Esophagus muscularis mucosa (tissue), 4 donors: Measurements from ENCODE around the gene PTH. TPM values are rescaled to one million over a fixed set of nuclear protein-coding genes. Genes with fewer than 3 reads are reported as not detected.
A peak's percentile ranks its signal among the peaks of the same experiment; 100 is the strongest.

Experiments
- DNase-seq: peaks from one replicate; pipeline ENCODE4 v3.0.0-alpha.2; 2017; ENCODE audit errors: extremely low spot score
- H3K27ac ChIP-seq, 4 donors: fragments of 200-600 bp; sonication (generic); replicated peaks in 1 of 4; 1 replicate in 3 of 4; 2 replicates in 1 of 4; pipeline ENCODE4 v1.5.1; 2016 to 2019; ENCODE audit warnings: mild to moderate bottlenecking in 1 of 4
- H3K27me3 ChIP-seq, 4 donors: fragments of 200-600 bp; sonication (generic); one replicate each; pipeline versions ENCODE4 v1.5.1 to v1.6.0; 2016 to 2019
- H3K36me3 ChIP-seq, 4 donors: fragments of 200-600 bp; sonication (generic); one replicate each; pipeline ENCODE4 v1.5.1; 2016 to 2019
- H3K4me1 ChIP-seq, 4 donors: fragments of 200-600 bp; sonication (generic); one replicate each; pipeline ENCODE4 v1.5.1; 2016 to 2019
- H3K4me3 ChIP-seq, 4 donors: fragments of 200-600 bp; sonication (generic); 1 replicate in 2 of 4; 2 replicates in 2 of 4; pipeline ENCODE4 v1.5.1; 2016 to 2019; ENCODE audit warnings: mild to moderate bottlenecking in 4 of 4, moderate library complexity in 1 of 4
- H3K9me3 ChIP-seq, 4 donors: fragments of 200-600 bp; sonication (generic); 1 replicate in 3 of 4; 2 replicates in 1 of 4; pipeline ENCODE4 v1.5.1; 2016 to 2019
- EP300 ChIP-seq: sonication (generic); formaldehyde crosslinking; IDR thresholded peaks from one replicate; pipeline ENCODE4 v1.6.1; 2017; ENCODE audit warnings: antibody characterized with exemption
- POLR2A ChIP-seq: fragments of 450-650 bp; IDR thresholded peaks from one replicate; pipeline ENCODE4 v1.6.1; 2017; ENCODE audit warnings: antibody characterized with exemption, moderate library complexity, mild to moderate bottlenecking, low read depth
- POLR2AphosphoS5 ChIP-seq, 2 donors: sonication (generic); formaldehyde crosslinking; IDR thresholded peaks; one replicate each; pipeline ENCODE4 v1.6.1; 2017; ENCODE audit warnings: antibody characterized with exemption in 2 of 2
- WGBS: methylation state at CpG from one replicate; pipeline ENCODE4 v1.1.5; 2018; 5-methylcytosine and 5-hydroxymethylcytosine counted together
- intact Hi-C: fragments of 100-400 bp; cut with DNase I; formaldehyde crosslinking; loops from one replicate; pipeline ENCODE4 v1.15.1; 2023
- total RNA-seq, 4 donors: library from RNA; depleted of rRNA; stranded (reverse); fragments of >200 nt; gene quantifications; one replicate each; pipeline versions ENCODE4 v1.1.0 to v1.2.1, GENCODE V29; 2016
- TF ChIP-seq, protein P1 (sequence below), 3 experiments: fragments of 200-600 bp in 2 of 3; fragments of 450-650 bp in 1 of 3; sonication (generic) in 2 of 3; IDR thresholded peaks; one replicate each; pipeline ENCODE4 v1.5.1; 2017 to 2019; ENCODE audit warnings: antibody characterized with exemption in 3 of 3, mild to moderate bottlenecking in 2 of 3, moderate library complexity in 1 of 3

The PTH gene
- total RNA-seq, 4 donors from 2014 or later, result not detected

GRCh38 chr11:13465909-13466371, 29.9 kb downstream of the PTH start:
- Histone ChIP-seq H3K9me3 (no peaks in the 10 kb centered on the region), H3K4me3 (no peak overlapping the region), H3K27ac (no peak overlapping the region), H3K36me3 (no peaks in the 10 kb centered on the region), H3K27me3 (peaks cover 0 to 6% (median 0%) of the 10 kb centered on the region in 4 donors), H3K4me1 (peaks cover 18 to 29% (median 21%) of the 10 kb centered on the region in 4 donors)
- 9% methylated on average over 6 of the region's 6 CpGs for WGBS
- intact Hi-C loops, result loop anchor here (5.0 kb wide), 1 partner anchor 259 kb away; no protein-coding TSS in a partner anchor
- TF ChIP-seq, protein P1, sequence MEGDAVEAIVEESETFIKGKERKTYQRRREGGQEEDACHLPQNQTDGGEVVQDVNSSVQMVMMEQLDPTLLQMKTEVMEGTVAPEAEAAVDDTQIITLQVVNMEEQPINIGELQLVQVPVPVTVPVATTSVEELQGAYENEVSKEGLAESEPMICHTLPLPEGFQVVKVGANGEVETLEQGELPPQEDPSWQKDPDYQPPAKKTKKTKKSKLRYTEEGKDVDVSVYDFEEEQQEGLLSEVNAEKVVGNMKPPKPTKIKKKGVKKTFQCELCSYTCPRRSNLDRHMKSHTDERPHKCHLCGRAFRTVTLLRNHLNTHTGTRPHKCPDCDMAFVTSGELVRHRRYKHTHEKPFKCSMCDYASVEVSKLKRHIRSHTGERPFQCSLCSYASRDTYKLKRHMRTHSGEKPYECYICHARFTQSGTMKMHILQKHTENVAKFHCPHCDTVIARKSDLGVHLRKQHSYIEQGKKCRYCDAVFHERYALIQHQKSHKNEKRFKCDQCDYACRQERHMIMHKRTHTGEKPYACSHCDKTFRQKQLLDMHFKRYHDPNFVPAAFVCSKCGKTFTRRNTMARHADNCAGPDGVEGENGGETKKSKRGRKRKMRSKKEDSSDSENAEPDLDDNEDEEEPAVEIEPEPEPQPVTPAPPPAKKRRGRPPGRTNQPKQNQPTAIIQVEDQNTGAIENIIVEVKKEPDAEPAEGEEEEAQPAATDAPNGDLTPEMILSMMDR (IDR thresholded peaks at IDR 0.05), result peak; percentile 53 to 67 (median 57)
- no peak for TF ChIP-seq POLR2A
- no peak for DNase-seq

DNA sequence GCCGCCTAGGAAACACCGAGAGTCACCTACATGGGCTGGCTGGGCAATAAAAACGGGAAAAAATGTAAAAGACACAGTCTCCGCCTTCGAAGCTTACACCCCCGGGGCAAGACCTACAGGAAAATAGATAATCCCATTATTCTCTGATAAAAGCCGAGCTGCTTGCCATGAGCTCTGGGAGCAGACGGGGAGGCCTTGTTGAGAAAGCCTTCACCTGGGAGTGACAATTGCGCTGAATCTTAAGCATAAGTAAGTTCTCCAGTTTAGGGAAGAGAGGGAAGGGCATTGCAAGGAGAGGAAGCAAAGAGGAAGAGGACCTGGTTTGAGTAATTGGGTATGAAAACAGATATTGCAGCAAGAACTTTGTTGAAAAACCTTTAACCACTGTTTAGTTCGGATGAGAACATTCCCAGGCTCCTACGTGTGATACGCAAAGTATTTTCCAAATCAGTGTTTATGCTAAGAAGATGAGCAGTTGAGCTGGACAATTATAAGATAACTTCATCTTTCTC, 32.0 kb downstream of the PTH start:
- no peaks in the 10 kb centered on the region for H3K9me3 ChIP-seq
- intact Hi-C loops, result loop anchor here (5.0 kb wide), 1 partner anchor 77 kb away; no protein-coding TSS in a partner anchor
- H3K27ac ChIP-seq, result peak overlapping the region; percentile 88 to 91 (median 90)
- no peaks in the 10 kb centered on the region for H3K36me3 ChIP-seq
- H3K4me3 ChIP-seq, result peak overlapping the region; percentile 76 to 89 (median 80)
- no peaks in the 10 kb centered on the region for H3K27me3 ChIP-seq
- 33% methylated on average over 12 of the region's 12 CpGs for WGBS
- peaks cover 18 to 29% (median 23%) of the 10 kb centered on the region in 4 donors for H3K4me1 ChIP-seq
- TF ChIP-seq POLR2A, result no peak
- no peak for TF ChIP-seq EP300
- no peak for TF ChIP-seq POLR2AphosphoS5 (IDR thresholded peaks at IDR 0.05)
- TF ChIP-seq, protein P1 (IDR thresholded peaks at IDR 0.05), result no peak
- DNase-seq, result no peak

DNA sequence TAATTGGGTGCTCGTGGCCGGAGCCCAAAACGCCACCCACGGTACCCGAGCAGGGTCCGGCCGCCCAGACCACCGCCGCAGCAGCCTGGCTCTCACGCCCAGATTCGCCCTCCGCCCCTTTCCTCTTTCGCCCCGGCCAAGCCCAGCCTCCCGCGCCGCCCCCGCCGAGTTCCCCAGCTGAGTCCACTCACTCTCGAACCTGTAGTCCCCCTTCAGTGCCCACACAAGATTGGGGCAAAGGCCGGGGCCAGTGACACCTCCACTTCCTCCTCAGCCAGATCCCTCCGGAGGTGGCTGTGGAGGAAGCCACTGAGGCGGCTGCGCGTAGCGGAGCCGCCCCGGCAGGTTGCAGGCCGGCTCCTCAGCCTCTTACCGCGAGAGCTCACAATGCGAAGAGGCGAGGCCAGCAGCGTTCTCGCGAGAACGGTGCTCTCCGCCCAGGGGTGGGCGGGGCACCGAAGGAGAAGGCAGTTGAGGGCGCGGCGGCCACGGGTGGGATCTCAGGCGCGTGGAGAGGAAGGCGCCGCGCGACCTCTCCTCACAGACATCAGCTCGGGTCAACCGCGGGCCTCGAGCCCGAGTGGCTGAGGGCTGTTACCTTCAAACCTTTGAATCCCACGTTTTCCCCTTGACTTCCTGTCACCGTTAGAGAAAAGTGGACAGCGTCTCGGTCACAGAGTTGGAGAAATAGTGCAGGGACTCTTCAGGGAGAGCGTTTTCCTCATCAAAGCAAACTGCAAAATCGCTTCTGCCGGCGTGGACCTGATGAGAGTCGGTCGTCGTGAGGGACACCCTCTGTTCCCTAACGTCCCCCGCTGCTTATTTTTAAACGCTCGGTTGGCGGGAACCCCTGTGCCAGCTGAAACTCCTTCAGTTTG, 32.7 kb downstream of the PTH start, which contains the start of gene BTBD10:
TSS of gene BTBD10 (minus strand) at position 322 of the 878 bp plus-strand sequence. CDS start 18,098 bp downstream, outside the sequence.
- peak within 1 kb of the TSS; percentile 88 to 91 (median 90) for H3K27ac ChIP-seq
- intact Hi-C loops, result loop anchor here (5.0 kb wide), 1 partner anchor 76 kb away; no protein-coding TSS in a partner anchor
- H3K4me3 ChIP-seq, result peak within 1 kb of the TSS; percentile 76 to 89 (median 80)
- no peaks in the 10 kb centered on the region for H3K9me3 ChIP-seq
- under 1% methylated on average over 32 of the region's 71 CpGs for WGBS
- H3K4me1 ChIP-seq, result peaks cover 18 to 29% (median 23%) of the 10 kb centered on the region in 4 donors
- TF ChIP-seq POLR2A (peak; percentile 66), POLR2AphosphoS5 (IDR thresholded peaks at IDR 0.05) (peak; percentile 86 to 93)
- TF ChIP-seq, protein P1 (IDR thresholded peaks at IDR 0.05), result no peak
- H3K36me3 ChIP-seq, result no peaks in the 10 kb centered on the region
- peak; percentile 96 for DNase-seq
- H3K27me3 ChIP-seq, result no peaks in the 10 kb centered on the region

- 2% methylated on average over 18 of the region's 18 CpGs for WGBS
These were observed 33.4 kb downstream of the PTH start for GRCh38 chr11:13462311-13462900.

More at GRCh38 chr11:13462311-13462900, 33.4 kb downstream of the PTH start:
- H3K4me1 ChIP-seq, result peaks cover 18 to 29% (median 23%) of the 10 kb centered on the region in 4 donors
- no peaks in the 10 kb centered on the region for H3K9me3 ChIP-seq
- TF ChIP-seq POLR2AphosphoS5 (IDR thresholded peaks at IDR 0.05) (no peak), POLR2A (no peak), EP300 (no peak)
- TF ChIP-seq, protein P1 (IDR thresholded peaks at IDR 0.05), result no peak
- H3K4me3 ChIP-seq, result peak overlapping the region; percentile 76 to 89 (median 80)
- H3K27me3 ChIP-seq, result no peaks in the 10 kb centered on the region
- H3K36me3 ChIP-seq, result no peaks in the 10 kb centered on the region
- H3K27ac ChIP-seq, result peak overlapping the region; percentile 88 to 91 (median 90)
- DNase-seq, result no peak
- intact Hi-C loops, result loop anchor here (5.0 kb wide), 1 partner anchor 75 kb away; no protein-coding TSS in a partner anchor
